Neural cell (in vitro differentiated cells): ENCODE results near the gene ADD2. TPM values are rescaled to one million over a fixed set of nuclear protein-coding genes. Genes with fewer than 3 reads are reported as not detected.

Experiments
- H2AFZ ChIP-seq: fragments of 200-600, 300-800 bp; sonication (generic), shearing (Covaris generic); 2 replicates; pipeline ENCODE4 v1.6.0; 2014; ENCODE audit warnings: low read depth, mild to moderate bottlenecking, antibody characterized with exemption, low read length, moderate library complexity
- H3F3A ChIP-seq: fragments of 200-600 bp; shearing (Covaris generic); 2 replicates; pipeline ENCODE4 v1.6.1; 2016; ENCODE audit warnings: mild to moderate bottlenecking, moderate library complexity, mixed read lengths, antibody characterized with exemption, low read length; ENCODE audit not compliant: insufficient read depth, poor library complexity, severe bottlenecking
- H3K27ac ChIP-seq: fragments of 200-600, 300-800 bp; sonication (generic), shearing (Covaris generic); 2 replicates; pipeline ENCODE4 v1.5.1; 2014; ENCODE audit warnings: mild to moderate bottlenecking, low read length, moderate library complexity
- H3K27me3 ChIP-seq: fragments of 300-800, 200-600 bp; sonication (generic), shearing (Covaris generic); 2 replicates; pipeline ENCODE4 v1.6.0; 2014; ENCODE audit warnings: mild to moderate bottlenecking, low read depth, low read length, moderate library complexity; ENCODE audit not compliant: insufficient read depth
- H3K36me3 ChIP-seq: fragments of 300-800, 200-600 bp; sonication (generic), shearing (Covaris generic); 2 replicates; pipeline ENCODE4 v1.5.1; 2014; ENCODE audit warnings: mild to moderate bottlenecking, antibody characterized with exemption, low read length, moderate library complexity; ENCODE audit not compliant: insufficient read depth
- H3K4me2 ChIP-seq: fragments of 300-800, 200-600 bp; sonication (generic), shearing (Covaris generic); 2 replicates; pipeline ENCODE4 v1.6.0; 2014; ENCODE audit warnings: mild to moderate bottlenecking, low read length
- H3K4me3 ChIP-seq: fragments of 300-800, 200-600 bp; sonication (generic), shearing (Covaris generic); 2 replicates; pipeline ENCODE4 v1.5.1; 2014; ENCODE audit warnings: mild to moderate bottlenecking, low read length, moderate library complexity
- H3K79me2 ChIP-seq: fragments of 200-600 bp; shearing (Covaris generic); replicated peaks from 2 replicates; pipeline ENCODE4 v1.6.0; 2014; ENCODE audit warnings: mild to moderate bottlenecking, low read length, moderate library complexity; ENCODE audit not compliant: insufficient read depth
- H3K9ac ChIP-seq: fragments of 300-800, 200-600 bp; sonication (generic), shearing (Covaris generic); 2 replicates; pipeline ENCODE4 v1.6.1; 2016; ENCODE audit warnings: mild to moderate bottlenecking, low read length, mixed read lengths
- H3K9me2 ChIP-seq: fragments of 200-600 bp; shearing (Covaris generic); 2 replicates; pipeline ENCODE4 v1.6.1; 2016; ENCODE audit warnings: mild to moderate bottlenecking, low read length, mixed read lengths; ENCODE audit not compliant: insufficient read depth
- H3K9me3 ChIP-seq: fragments of 200-600, 300-800 bp; sonication (generic), shearing (Covaris generic); 2 replicates; pipeline ENCODE4 v1.6.1; 2016; ENCODE audit warnings: mild to moderate bottlenecking, mixed run types, low read length, moderate library complexity, mixed read lengths
- H4K20me1 ChIP-seq: fragments of 200-600 bp; shearing (Covaris generic); 2 replicates; pipeline ENCODE4 v1.6.1; 2016; ENCODE audit warnings: mild to moderate bottlenecking, mixed run types; ENCODE audit not compliant: insufficient read depth
- CTCF ChIP-seq: fragments of 450-650 bp; IDR thresholded peaks from 2 replicates; pipeline ENCODE4 v1.5.1; 2014; ENCODE audit warnings: antibody characterized with exemption, mild to moderate bottlenecking, moderate library complexity; ENCODE audit not compliant: poor library complexity, severe bottlenecking
- MXI1 ChIP-seq: fragments of 450-650 bp; conservative IDR thresholded peaks from 2 replicates; pipeline ENCODE4 v1.6.1; 2014; ENCODE audit warnings: antibody characterized with exemption, mild to moderate bottlenecking; ENCODE audit not compliant: poor library complexity, severe bottlenecking
- RAD21 ChIP-seq: fragments of 450-650 bp; conservative IDR thresholded peaks from 2 replicates; pipeline ENCODE4 v1.6.1; 2014; ENCODE audit warnings: antibody characterized with exemption, mild to moderate bottlenecking, moderate library complexity
- REST ChIP-seq: IDR thresholded peaks from 2 replicates; pipeline ENCODE4 v1.6.1; 2012; ENCODE audit warnings: borderline replicate concordance
- SMC3 ChIP-seq: fragments of 450-650 bp; conservative IDR thresholded peaks from 2 replicates; pipeline ENCODE4 v1.6.1; 2014; ENCODE audit warnings: antibody characterized with exemption, mild to moderate bottlenecking, moderate library complexity; ENCODE audit not compliant: poor library complexity
- polyA plus RNA-seq: library from polyadenylated mRNA; depleted of rRNA; stranded (reverse); fragments of >200 nt; gene quantifications from 2 replicates; pipeline ENCODE4 v1.2.3, GENCODE V29; 2014

ADD2 gene
- polyA plus RNA-seq, 1 donor from 2014 or later, result 52.5 TPM

GRCh38 chr2:70790136-70790828 lies 22.3 kb upstream of the ADD2 start, which contains the start of gene FIGLA:
Gene FIGLA (minus strand): TSS chr2:70790643. CDS start chr2:70790638, 5 bp downstream.
- no peak within 1 kb of the TSS for H2AFZ ChIP-seq
- peak within 1 kb of the TSS; percentile 59 for H3K4me3 ChIP-seq
- H3K36me3 ChIP-seq, result no peaks in the 10 kb centered on the region
- peaks cover 61% of the 10 kb centered on the region for H3K27me3 ChIP-seq
- no peak within 1 kb of the TSS for H3K27ac ChIP-seq
- TF ChIP-seq REST (no peak), MXI1 (no peak)
- H3K4me2 ChIP-seq, result peak within 1 kb of the TSS; percentile 41
- no peaks in the 10 kb centered on the region for H3K79me2 ChIP-seq
- H3F3A ChIP-seq, result no peaks in the 10 kb centered on the region
- peaks cover 2% of the 10 kb centered on the region for H3K9me3 ChIP-seq
- H4K20me1 ChIP-seq, result no peaks in the 10 kb centered on the region
- no peaks in the 10 kb centered on the region for H3K9me2 ChIP-seq
- no peak within 1 kb of the TSS for H3K9ac ChIP-seq

- Histone ChIP-seq H2AFZ (no peak overlapping the region), H3K4me3 (peak overlapping the region; percentile 59), H3K9me3 (peaks cover 2% of the 10 kb centered on the region), H3F3A (no peaks in the 10 kb centered on the region), H4K20me1 (no peaks in the 10 kb centered on the region), H3K36me3 (no peaks in the 10 kb centered on the region), H3K4me2 (peak overlapping the region; percentile 41), H3K9me2 (no peaks in the 10 kb centered on the region), H3K79me2 (no peaks in the 10 kb centered on the region), H3K27me3 (peaks cover 61% of the 10 kb centered on the region), H3K9ac (no peak overlapping the region), H3K27ac (no peak overlapping the region)
- TF ChIP-seq RAD21, result peak; percentile 78
- no peak for TF ChIP-seq MXI1
- TF ChIP-seq CTCF, result peak; percentile 81
- TF ChIP-seq REST, result no peak
- peak; percentile 69 for TF ChIP-seq SMC3
These were observed 21.5 kb upstream of the ADD2 start for GRCh38 chr2:70789304-70790135.
